EH (cell line): ENCODE results near the gene URM1.

Source experiments
- DNase-seq: peaks from one replicate; pipeline ENCODE4 v3.0.0-alpha.2; 2015; ENCODE audit warnings: low read depth

URM1 gene

DNA sequence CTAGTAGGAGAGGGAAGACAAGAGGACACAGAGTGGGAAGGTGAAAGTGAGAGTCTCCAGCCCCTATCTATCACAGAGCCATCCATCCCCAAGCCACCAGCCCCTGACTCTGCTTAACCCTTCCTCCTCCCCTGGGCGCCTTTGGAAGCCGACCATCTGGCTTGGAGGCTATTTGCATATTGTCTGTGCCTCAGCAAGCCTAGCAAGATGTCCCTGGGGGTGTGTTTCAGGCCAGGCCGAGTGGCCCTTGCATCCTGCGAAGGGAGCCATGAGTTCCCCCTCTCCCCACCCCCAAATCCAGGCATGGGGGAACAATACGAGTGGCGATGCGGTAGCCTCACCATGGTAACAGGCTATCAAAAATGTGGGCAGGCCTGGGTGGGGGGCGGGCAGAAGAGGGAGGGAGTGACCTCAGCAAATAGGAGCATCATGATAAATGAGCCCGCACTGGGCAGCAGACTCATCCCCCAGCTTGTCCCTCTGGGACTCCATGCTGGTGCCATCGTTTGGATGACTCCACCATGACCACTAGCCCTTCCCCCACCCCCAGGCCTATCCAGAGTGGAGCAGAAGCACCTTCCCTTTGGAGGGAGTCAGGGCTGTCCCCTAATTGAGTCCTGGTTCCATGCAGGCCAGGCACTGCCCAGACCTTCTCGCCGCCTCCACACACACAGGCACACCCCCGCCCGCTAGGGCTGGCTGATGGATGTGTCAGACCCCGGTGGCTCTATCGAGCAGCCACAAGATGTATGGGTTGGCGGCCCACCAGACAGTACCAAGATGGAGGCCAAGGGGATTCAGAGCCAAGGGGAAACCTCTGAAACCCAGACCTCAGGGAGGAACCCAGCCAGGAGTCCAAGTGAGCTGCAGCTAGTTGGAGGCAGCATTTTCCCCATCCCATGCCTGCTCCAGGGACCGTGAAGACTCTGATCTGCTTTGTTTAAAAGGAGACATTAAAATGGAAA, 14.6 kb downstream of the URM1 start:
- no peak for DNase-seq

DNA sequence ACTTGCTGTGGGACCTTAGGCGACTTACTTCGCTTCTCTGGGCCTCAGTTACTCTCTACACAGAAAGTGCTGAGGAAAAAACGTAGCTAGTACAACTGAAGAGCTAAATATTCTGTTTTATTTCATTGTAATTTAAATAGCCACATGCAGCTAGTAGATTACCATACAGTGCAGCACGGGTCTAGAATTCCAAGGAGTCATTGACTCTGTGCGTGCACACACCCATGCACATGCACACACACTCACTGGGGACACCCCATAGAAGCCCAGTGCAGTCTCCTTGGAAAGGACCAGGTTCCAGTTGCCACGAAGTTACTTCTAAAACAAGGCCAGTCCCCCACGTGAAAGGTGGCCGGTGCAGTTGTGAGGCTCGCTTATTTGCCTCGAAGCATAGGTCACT, 17.0 kb downstream of the URM1 start:
- DNase-seq = no peak

DNA sequence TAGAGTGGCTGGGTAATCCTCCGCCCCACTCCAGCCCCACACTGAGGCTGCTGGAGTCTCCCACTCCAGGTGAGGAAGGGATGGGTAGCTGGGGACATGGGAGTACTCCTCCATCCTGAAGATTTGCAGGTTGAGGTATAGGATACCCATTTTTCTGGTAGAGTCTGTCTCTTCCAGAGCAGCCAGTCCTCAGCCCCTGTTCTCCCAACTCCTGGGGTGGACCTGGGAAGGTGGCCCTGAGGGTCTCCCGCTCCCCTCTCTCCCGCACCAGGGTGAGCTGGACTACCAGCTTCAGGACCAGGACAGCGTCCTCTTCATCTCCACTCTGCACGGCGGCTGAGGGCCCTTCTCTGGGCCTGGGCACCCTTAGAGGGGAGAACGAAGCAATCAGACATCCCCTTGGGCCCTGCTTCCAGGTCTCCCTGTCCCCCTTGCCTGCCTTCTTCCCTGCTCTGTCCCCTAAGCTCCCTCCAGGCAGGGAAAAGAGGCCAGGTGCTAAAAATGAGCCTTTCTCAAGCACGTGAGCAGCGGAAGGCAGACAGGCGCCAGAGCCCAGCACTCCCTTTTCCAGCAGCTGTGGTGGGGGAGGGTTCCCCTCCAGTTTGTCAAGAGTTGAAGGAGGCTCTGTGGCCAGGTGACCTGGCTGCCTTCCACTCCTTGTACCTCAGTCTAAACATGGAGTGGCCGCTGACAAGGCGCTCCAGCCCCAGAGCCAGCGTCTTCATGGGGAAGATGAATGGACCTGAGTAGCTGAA, 18.4 kb downstream of the URM1 start:
- no peak for DNase-seq

DNA sequence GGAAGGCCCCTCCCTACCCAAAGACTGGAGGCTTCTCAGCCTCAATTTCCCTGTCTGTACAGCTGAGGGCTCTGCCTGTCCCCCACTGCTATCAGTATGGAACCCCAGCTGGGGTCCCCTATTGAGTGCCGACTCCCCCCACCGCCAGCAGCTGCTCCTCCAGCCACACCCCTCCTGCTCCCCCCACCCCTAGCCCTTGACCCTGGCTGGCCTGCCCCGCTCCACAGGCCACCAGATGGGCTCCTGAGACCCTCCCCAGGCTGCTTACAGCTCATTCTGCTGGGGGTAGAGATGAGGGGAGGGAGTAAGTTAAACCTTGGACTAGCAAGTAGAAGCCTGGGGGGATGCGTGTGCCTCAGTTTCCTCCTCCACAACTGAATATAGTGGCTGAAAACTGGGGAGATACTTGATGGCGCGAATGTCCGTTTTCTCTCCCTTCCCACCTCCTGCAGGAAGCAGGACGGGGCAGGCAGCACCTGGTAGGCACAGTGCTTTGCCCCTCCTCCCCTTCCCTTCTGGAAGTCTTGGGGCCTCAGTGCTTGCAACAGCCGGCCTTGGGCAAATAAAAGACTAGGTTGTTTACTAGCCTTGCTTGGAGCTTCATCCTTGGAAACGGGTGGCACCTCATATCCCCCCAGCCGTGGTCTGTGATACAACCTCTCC, 19.1 kb downstream of the URM1 start:
- no peak for DNase-seq

DNA sequence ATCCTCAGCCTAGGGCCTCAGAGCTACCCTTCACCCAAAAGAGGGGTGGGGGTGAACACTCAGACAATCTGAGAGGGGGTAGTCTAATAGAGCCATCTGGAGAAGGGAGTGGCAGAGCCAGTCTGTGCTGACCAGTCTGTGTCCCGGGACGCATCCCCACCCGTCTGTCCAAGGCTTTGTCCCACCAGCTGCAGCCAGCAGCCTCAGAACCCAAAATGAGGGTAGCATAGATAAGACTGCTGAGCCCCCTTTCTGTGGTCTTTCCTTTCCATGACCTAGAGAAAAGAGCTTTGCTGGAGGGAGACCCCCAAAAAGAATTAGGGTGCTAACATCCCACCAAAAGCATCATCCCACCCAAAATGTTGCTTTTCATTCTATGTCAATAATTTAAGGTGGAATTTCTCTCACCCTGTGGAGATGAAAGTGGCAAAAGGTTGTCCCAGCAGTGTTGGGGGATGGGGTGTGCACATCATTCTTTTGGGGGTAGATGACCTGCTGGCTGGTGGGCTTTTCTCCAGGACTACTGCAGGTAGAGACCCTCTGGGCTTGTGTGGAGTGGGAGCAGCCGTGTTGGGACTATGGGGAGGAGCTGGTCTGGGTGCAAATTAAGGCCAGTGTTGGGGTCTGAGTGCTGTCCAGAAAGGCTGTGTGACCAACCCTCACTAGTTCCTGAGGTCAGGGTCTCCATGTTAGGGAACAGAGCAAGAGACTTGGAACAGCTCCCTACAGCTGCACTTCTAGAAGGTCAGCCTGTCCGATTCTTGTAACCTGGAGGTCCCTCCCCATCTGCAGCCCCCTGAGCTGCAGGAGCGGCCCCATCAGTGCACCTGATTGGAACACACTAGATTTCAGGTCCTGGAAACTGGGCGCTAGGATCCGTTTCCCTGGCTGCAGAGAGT, 19.9 kb downstream of the URM1 start:
- no peak for DNase-seq

DNA sequence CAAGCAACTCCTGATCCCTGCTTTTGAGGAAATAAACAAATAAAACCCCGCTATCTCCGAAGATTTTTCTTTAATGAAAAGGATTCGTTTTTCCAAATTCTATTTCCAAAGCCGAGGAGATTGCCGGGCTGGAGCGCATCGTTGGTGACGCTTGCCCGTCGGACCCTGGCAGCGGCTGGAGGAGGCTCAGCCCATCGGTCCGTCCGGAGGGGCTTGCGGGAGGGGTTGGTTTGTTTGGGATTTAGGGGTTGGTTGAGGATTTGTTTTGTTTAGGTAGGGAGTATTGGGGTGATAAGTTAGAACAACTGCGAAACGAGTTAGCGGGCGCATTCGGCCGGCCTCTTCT, 20.8 kb downstream of the URM1 start:
- no peak for DNase-seq

DNA sequence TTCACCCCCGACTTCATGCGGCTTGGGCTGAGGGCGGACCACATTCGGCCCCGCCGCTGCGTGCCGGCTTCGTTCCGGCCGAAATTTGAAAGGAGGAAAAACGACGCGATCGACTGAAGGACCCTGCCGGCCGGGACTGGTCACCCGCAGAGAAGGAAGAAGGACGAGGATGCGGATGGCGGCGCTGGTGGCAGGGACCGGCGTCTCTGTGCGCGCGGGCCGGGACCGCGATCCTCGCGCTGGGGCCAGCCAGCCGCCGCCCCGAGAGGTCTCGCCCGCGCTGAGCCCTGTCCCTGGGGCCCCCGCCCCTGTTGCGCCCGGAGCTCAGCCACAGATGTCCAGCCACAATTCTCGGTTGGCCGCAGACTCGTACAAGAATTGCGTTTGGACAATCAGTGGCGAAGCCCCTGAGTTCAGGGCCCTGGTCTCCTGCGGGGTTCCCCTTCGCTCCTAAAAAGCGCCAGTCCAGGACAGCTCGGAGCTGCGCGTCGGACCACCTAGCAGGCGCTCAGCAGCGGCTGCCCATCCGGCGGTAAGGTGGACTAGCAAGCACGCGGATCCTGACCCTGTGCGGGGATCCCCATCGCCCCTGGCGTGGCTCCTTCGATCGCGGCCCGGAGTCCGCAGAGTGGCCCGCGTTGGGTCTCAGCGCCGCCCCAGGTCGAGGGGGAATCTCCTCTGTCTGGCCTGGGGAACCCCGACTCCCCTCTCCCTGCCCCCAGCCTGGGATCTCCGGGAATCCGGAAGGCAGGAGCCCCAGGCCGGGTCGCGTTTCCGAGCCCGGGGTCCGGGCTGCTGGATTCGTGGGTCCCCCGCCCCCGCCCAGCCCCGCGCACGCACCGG, 21.3 kb downstream of the URM1 start:
- no peak for DNase-seq

DNA sequence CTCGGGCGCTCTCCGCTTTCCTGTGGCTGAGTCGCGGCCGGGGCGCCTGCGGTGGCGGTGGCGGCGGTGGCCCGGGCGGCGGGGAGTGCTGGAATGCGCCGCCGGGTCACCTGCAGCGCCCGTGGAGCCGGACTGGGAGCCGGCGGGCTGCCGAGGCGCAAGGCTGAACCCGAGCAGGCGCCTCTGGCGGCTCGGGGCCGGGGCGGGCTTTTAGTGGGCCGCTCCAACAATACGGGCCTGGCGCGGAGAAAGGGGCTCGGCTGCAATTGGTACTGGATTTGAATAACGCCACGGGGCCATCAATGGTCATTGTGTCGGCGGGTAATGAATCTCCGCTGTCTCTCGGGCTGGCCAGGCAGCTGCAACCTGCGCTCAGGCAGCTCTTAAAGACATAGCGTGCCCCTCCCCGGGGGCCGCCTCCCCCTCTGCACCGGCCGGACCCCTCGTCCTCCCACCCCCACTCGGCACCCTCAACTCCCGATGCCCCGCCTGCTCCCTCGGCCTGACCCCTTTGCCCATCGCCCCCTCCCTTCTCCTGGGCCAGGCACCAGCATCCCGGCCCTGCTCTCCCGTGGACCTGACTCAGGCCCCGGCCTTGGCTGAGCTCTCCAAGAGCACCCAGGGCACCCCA, 22.1 kb downstream of the URM1 start:
- DNase-seq = no peak

DNA sequence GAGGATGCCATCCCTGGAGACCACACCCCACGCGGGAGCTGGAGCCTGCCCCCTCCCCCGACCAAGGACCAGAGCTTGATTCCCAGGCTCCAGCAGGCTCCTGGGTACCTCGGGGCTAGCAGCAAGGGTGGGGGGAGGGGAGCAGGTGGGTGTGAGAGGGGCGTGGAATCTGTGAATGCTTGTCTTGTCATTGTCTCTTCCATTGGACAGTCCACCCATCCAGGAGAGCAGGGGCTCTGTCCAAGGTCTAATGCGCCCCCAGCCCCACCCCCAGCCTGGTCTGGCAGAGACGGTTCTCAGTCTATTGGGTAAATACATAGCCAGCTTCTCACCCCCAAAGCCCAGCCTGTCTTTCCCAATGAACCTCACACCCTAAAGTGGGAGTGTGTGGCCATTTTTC, 22.8 kb downstream of the URM1 start:
- DNase-seq = no peak

DNA sequence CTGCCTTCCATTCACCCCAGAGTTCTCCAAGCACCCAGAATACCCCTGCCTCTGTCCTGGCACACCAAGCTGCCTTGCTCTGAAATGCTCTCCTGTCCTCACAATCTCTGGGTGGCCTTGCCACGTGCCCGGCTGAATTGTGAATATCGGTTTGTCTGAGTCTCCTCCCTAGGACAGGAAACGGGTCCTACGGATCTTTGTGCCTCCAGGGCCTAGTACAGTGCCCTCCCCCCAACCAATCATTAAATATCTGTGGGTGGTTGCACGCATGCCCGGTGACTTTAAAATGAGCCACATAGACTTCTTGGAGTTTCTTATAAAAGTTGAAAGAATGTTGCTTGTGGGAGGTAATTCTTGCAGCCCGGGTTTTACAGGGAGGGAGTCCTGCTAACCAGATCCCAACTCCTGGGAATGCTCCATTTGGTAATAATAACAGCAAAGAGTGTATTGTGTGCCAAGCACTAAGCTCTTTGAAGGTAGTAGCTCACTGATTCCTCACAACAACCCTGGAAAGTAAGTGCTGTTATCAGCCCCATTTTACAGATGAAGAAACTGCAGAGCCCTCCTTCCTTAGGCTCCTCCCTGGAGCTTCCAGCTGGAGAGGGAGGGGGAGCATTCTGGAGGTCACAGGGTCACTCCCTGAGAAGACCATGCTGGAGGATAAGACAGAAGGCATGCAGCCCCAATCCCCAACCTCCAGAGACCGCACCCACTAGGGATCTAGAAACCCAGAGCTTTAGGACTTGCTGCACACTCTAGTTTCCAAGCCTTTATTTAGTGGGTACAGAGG, 23.4 kb downstream of the URM1 start:
- DNase-seq = peak; percentile 59

DNA sequence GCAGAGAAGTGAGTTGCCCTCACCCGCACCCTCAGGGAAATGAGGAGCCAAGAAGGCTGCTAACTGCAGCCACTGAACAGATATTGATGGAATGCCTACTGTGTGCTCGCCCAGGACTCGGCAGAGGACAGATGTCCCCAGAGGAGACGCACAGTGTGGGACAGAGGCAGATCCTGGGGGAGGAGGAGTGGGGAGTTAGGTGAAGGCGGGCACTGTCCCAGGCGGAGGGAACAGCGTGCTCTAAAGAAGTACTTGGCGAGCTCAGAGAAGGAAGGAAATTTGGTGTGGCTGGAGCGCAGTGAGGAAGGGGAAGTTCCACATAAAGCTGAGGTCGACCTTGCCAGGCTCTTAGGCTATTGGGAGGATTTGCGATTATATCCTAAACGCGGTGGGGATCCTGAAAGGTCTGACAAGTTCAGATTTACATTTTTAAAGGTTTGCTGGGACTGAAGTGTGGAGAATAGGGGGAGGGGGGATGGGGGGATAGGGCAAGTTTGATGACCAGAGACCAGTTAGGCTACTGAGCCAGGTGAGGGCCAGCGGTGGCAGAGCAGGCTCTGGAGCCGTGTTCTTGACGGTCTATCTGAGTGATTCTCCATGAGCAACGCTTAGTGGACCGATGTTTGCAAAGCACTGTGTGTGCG, 25.9 kb downstream of the URM1 start:
- no peak for DNase-seq

DNA sequence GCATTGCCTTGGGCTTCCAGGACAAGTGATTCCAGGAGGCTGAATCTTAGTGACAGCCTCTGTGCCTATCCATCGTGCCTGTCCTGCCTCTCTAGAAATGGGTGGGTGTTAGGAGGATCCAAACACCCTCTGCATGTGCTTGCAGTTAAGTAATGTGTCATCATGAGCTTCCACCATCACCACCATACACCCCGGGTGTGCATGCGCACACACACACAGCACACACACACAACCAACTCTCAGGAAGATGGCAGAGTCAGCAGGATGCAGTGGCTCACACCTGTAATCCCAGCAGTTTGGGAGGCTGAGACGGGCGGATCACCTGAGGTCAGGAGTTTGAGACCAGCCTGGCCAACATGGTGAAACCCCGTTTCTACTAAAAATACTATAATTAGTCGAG, 26.7 kb downstream of the URM1 start:
- no peak for DNase-seq

DNA sequence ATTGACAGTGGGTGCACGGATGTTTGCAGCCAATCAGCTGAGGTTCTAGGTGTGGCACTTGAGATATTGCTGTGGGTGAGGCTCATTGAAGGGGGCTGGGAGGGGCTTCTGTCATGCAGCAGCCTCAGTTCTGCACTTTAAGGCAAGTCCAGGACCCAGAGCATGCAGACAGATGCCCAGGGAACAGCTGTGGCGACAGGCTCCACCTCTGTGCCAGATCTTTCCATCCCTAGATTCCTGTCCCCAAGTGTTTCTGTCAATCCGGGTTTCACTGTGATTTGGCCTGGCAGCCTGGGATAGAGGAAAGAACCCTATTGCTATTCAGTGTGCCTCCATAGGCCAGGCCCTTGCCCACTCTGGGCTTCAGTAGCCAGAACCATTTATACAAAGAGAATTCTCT, 28.7 kb downstream of the URM1 start:
- no peak for DNase-seq

DNA sequence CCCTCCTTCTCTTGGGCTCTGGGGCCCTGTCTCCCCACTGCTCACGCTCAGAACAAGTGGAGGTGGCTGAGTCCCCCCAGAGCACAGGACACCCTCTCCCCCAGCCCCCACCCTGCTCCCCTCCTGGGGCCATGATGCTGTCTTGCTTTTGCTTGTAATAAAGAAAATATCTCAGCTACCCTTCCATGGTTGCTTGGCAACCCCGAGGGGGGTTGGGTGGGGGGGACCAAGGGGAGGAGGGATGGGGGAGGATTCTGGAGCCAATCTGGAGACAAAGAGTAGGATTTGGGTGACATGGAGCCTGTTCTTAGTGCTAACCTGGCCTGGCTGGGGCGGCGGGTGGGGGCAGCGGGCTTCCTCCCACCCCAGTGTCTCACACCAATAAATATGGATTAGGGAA, 33.4 kb downstream of the URM1 start:
- no peak for DNase-seq

DNA sequence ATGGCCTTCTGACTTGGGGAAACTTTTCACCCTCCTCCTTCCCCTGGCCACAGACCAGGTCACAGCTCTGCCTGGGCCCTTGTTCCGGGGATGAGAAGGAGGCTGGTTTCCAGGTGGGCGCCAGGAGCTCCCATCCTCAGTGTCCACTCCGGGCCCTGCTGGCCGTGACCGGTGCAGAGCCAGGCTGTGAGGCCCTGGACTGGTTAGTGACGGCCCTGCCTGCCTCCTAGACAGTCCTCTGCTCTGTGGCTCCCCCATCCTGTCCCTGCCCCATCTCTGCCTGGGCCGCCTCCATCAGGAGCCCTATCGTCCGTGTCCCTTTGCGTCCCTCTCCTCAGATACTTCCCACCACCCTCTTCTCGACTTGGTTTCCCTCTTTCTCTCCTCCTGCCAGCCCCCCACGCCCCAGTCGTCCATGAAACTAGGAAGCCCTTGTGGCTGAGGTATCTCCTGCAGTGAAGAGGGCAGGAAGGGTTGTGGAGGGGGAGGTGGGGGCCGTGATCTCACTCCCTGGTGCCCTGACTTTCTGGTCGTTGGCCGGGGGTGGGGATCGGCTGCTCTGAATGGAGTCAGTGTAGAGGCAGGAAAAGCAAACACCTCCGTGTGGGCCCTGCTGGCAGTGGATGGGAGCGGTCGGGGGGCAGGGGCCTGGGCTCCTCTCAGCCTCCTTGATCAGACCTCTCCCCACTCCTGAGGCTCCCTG, 34.1 kb downstream of the URM1 start:
- DNase-seq = no peak

DNA sequence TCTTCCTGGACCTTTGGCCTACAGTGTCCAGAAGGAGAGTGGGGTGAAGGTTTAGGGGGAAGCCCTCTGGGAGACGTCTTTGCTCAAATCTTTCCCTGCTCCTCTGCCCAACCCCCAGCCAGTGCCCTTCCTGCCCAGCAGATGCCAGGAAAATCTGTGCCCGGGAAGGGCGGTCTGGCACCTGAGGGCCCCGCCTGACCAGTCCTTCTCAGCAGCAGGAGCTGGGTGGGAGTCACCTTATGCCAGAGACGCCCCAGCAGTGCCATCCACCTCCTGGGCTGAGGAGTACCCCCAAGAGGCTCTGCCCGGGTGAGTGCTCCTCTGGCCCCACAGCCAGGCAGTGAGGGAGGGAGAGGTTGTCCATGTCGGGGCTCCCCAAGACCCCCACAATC, 34.6 kb downstream of the URM1 start:
- DNase-seq = no peak

DNA sequence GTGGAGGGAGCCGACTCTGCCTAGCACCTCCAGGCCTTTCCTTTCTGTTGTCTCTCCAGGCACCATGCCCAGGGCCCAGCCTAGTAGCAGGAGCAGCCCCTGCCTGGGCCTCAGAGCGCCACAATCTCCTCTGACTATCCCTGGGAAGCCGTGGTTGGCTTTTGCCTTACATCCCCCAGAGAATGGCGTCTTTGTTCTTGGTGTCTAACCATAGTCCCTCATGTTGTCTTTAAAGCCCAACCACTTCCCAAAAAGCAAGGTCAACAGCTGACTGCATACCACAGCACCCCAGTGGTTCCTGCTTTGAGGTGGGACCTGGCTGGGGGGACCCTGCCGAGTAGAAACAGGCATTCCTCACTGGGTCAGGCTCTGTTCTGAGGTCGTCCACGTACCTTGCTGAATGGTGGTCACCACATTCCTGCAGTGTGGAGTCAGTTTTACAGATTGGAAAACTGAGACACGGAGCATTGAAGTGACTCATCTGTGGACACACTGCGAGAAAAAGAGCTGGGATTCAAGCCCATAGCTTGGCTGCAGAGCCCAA, 35.7 kb downstream of the URM1 start:
- peak; percentile 56 for DNase-seq

DNA sequence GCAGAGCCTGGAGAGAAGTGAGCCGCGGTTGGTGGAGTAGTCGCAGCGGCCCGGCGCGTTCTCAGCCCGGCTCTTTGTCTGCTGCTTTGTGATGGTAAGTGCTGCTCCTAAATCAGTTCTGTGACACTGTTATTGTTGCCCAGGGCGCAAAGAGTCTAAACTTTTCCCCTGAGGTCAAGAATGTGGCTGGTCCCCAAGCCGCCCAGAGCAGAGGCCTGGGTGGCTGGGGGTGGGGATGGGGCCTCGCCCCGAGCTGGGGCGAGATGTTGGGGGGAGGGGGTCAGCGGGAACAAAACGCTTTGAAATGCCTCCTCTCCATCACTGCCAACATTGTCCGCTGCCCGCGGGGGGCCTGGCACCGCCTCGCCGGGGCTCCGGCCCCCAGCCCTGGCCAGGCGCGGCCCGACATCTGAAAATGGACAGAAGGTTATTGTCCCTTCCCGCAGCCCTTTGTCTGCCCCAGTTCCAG, 37.8 kb downstream of the URM1 start:
- no peak for DNase-seq
